ENCODE data around the gene C1orf116. TPM values are rescaled to one million over a fixed set of nuclear protein-coding genes. Genes with fewer than 3 reads are reported as not detected.

Gene C1orf116
- total RNA-seq, 1 experiment from 2014 or later = 2.4 TPM

GRCh38 chr1:207034998-207035397 is 2.4 kb upstream of the C1orf116 start (continued):
- TF ChIP-seq NFYB (CRISPR knock-in tag; conservative IDR thresholded peaks at IDR 0.05; ENCODE audit: low read depth) = no peak
- no peak for TF ChIP-seq CTCF (IDR thresholded peaks at IDR 0.05)
- TF ChIP-seq ELF4 (CRISPR knock-in tag; IDR thresholded peaks at IDR 0.05; ENCODE audit: low read depth) = no peak
- no peak for TF ChIP-seq RORB (CRISPR knock-in tag; IDR thresholded peaks at IDR 0.05)
- no peak for TF ChIP-seq HMGXB4 (CRISPR knock-in tag; IDR thresholded peaks at IDR 0.05)
- no peak for TF ChIP-seq SP1 (CRISPR knock-in tag; conservative IDR thresholded peaks at IDR 0.05)

- Mint-ChIP-seq H3K36me3 (no peaks in the 10 kb centered on the region), H3K4me1 (peaks cover 49% of the 10 kb centered on the region), H3K4me3 (no peak overlapping the region), H3K27ac (no peak overlapping the region), H3K27me3 (ENCODE audit: low read depth) (no peaks in the 10 kb centered on the region), H3K9me3 (no peaks in the 10 kb centered on the region)
- CTCF ChIA-PET = interaction anchor here (0.5 to 3.2 kb wide), 4 partner anchors 15 to 368 kb away, joined by 3 to 22 read pairs (median 10); partner anchors contain the start of gene PFKFB2
- ATAC-seq (no peak), DNase-seq (ENCODE audit: low spot score) (no peak)
- POLR2A ChIA-PET = no interaction called here
- no peak for TF ChIP-seq ZNF416 (CRISPR knock-in tag; IDR thresholded peaks at IDR 0.05)
- no peak for TF ChIP-seq ARID4B (CRISPR knock-in tag; IDR thresholded peaks at IDR 0.05; ENCODE audit: borderline replicate concordance)
- TF ChIP-seq OVOL2 (CRISPR knock-in tag; IDR thresholded peaks at IDR 0.05; ENCODE audit: borderline replicate concordance) = no peak
- TF ChIP-seq ZNF121 (CRISPR knock-in tag; IDR thresholded peaks at IDR 0.05) = no peak
- no peak for TF ChIP-seq ZNF532 (CRISPR knock-in tag; IDR thresholded peaks at IDR 0.05; ENCODE audit: borderline replicate concordance)
- no peak for TF ChIP-seq ATF2 (CRISPR knock-in tag; IDR thresholded peaks at IDR 0.05; ENCODE audit: borderline replicate concordance, low read depth)
- no peak for TF ChIP-seq PRDM15 (CRISPR knock-in tag; IDR thresholded peaks at IDR 0.05)
- no peak for TF ChIP-seq RELA (CRISPR knock-in tag; IDR thresholded peaks at IDR 0.05; ENCODE audit: borderline replicate concordance)
- no peak for TF ChIP-seq MYBL2 (CRISPR knock-in tag; IDR thresholded peaks at IDR 0.05)
- TF ChIP-seq GTF2I (CRISPR knock-in tag; conservative IDR thresholded peaks at IDR 0.05) = no peak
- no peak for TF ChIP-seq TEAD4 (CRISPR knock-in tag; IDR thresholded peaks at IDR 0.05)
These were observed 1.7 kb upstream of the C1orf116 start for GRCh38 chr1:207034208-207034607.
